Fibroblast of the aortic adventitia (primary cell): ENCODE measurements around the gene TMEM134. TPM values are rescaled to one million over a fixed set of nuclear protein-coding genes. Genes with fewer than 3 reads are reported as not detected.
"Not testable (repeated sequence)": the region's sequence is repeated elsewhere in the genome, so short reads cannot be mapped to it uniquely, and the experiment has no call there.

Experiments
- DNase-seq: peaks from one replicate; pipeline ENCODE4 v3.0.0-alpha.2; 2010; ENCODE audit warnings: low read depth
- H3K4me3 ChIP-seq: 2 replicates; pipeline ENCODE4 v1.5.1; 2011; ENCODE audit warnings: low read depth, mild to moderate bottlenecking, control low read depth, low read length, moderate library complexity
- CTCF ChIP-seq: IDR thresholded peaks from 2 replicates; pipeline ENCODE4 v1.5.1; 2011; ENCODE audit warnings: mild to moderate bottlenecking, low read length, control low read depth, inconsistent platforms; ENCODE audit not compliant: insufficient read depth
- total RNA-seq: library from RNA; depleted of rRNA; stranded (reverse); fragments of >200 nt; gene quantifications from 2 replicates; pipeline ENCODE4 v1.2.3, GENCODE V29; 2012; ENCODE audit warnings: low replicate concordance

TMEM134 gene
- total RNA-seq, 1 donor: 27.9 TPM

- no peak for DNase-seq
- no peak overlapping the region for H3K4me3 ChIP-seq
- TF ChIP-seq CTCF: no peak
Measured at GRCh38 chr11:67470337-67471002, 1.4 kb upstream of the TMEM134 start.

GRCh38 chr11:67469508-67469811, 409 bp upstream of the TMEM134 start:
- no peak for TF ChIP-seq CTCF
- H3K4me3 ChIP-seq: peak overlapping the region; percentile 73
- DNase-seq: no peak

GRCh38 chr11:67468456-67468758, 644 bp downstream of the TMEM134 start:
- no peak for DNase-seq
- TF ChIP-seq CTCF: no peak
- peak overlapping the region; percentile 78 for H3K4me3 ChIP-seq

- TF ChIP-seq CTCF: no peak
- DNase-seq: peak; percentile 14
- peak overlapping the region; percentile 78 for H3K4me3 ChIP-seq
Measured at GRCh38 chr11:67468056-67468455, 995 bp downstream of the TMEM134 start.

- no peak for DNase-seq
- H3K4me3 ChIP-seq: peak overlapping the region; percentile 78
- TF ChIP-seq CTCF: no peak
Measured at GRCh38 chr11:67466962-67467771, 1.9 kb downstream of the TMEM134 start.

GRCh38 chr11:67466367-67466766, 2.7 kb downstream of the TMEM134 start:
- no peak overlapping the region for H3K4me3 ChIP-seq
- DNase-seq: no peak
- no peak for TF ChIP-seq CTCF

- not testable (repeated sequence) for H3K4me3 ChIP-seq
- peak; percentile 61 for DNase-seq
Measured at GRCh38 chr11:67465530-67465929, 3.5 kb downstream of the TMEM134 start.
